Natural killer cell (primary cell): ENCODE results near the gene CCDC187. TPM values are rescaled to one million over a fixed set of nuclear protein-coding genes. Genes with fewer than 3 reads are reported as not detected.

ENCODE experiments used
- ATAC-seq, 3 donors: fragments of 150-1000 bp in 2 of 3; fragments of 200-7000 bp in 1 of 3; cut with Tn5 transposase; 1 replicate in 1 of 3; 2 replicates in 2 of 3; pipeline ENCODE4 v1.10.0; 2021; ENCODE audit warnings: mild to moderate bottlenecking in 2 of 3, moderate library complexity in 2 of 3
- DNase-seq, 2 donors: peaks; one replicate each; pipeline versions ENCODE4 v3.0.0 to v3.0.0-alpha.2; 2013 to 2021; ENCODE audit warnings: mixed read lengths in 1 of 2
- H3K27ac ChIP-seq: one replicate; pipeline ENCODE4 v1.5.1; 2013; ENCODE audit warnings: mild to moderate bottlenecking, low read length
- H3K27me3 ChIP-seq: one replicate; pipeline ENCODE4 v1.6.1; 2013; ENCODE audit warnings: low read length; ENCODE audit not compliant: control insufficient read depth, insufficient read depth
- H3K36me3 ChIP-seq: one replicate; pipeline ENCODE4 v1.6.1; 2013; ENCODE audit warnings: low read length; ENCODE audit not compliant: control insufficient read depth, insufficient read depth
- H3K4me1 ChIP-seq: one replicate; pipeline ENCODE4 v1.6.1; 2013; ENCODE audit warnings: low read length; ENCODE audit not compliant: control insufficient read depth, insufficient read depth
- H3K4me3 ChIP-seq: one replicate; pipeline ENCODE4 v1.5.1; 2013; ENCODE audit warnings: low read length
- H3K9me3 ChIP-seq: one replicate; pipeline ENCODE4 v1.6.1; 2013; ENCODE audit warnings: low read length; ENCODE audit not compliant: control insufficient read depth, insufficient read depth
- H3K27ac Mint-ChIP-seq, 2 donors: one replicate each; pipeline ENCODE4 v1.8.0; 2022; ENCODE audit warnings: mild to moderate bottlenecking in 2 of 2, mixed read lengths in 2 of 2, moderate library complexity in 1 of 2
- H3K27me3 Mint-ChIP-seq, 2 donors: one replicate each; pipeline ENCODE4 v1.8.0; 2022; ENCODE audit warnings: low read depth in 2 of 2, mixed read lengths in 2 of 2
- H3K36me3 Mint-ChIP-seq: one replicate; pipeline ENCODE4 v1.8.0; 2022; ENCODE audit warnings: mixed read lengths
- H3K4me1 Mint-ChIP-seq, 2 donors: one replicate each; pipeline ENCODE4 v1.8.0; 2022; ENCODE audit warnings: mixed read lengths in 2 of 2
- H3K4me3 Mint-ChIP-seq: one replicate; pipeline ENCODE4 v1.8.0; 2022; ENCODE audit warnings: mild to moderate bottlenecking, moderate library complexity, mixed read lengths
- H3K9me3 Mint-ChIP-seq, 2 donors: one replicate each; pipeline ENCODE4 v1.8.0; 2022; ENCODE audit warnings: mixed read lengths in 2 of 2
- WGBS: methylation state at CpG from one replicate; pipeline ENCODE4 v1.1.7; 2013; ENCODE audit warnings: missing lambda C conversion rate; ENCODE audit not compliant: insufficient coverage; 5-methylcytosine and 5-hydroxymethylcytosine counted together
- intact Hi-C: fragments of 100-400 bp; cut with micrococcal nuclease; formaldehyde crosslinking; loops from one replicate; pipeline ENCODE4 v1.14.2; 2022
- total RNA-seq, 4 donors: library from RNA; stranded (reverse); fragments of 120-200 nt in 1 of 4; gene quantifications; one replicate each; pipeline versions ENCODE4 v1.2.3 to v1.2.4, GENCODE V29; 2013 to 2022
- TF ChIP-seq, protein P1 (sequence below): fragments of 200-600 bp; IDR thresholded peaks from one replicate; pipeline ENCODE4 v1.8.0; 2022; ENCODE audit warnings: antibody characterized with exemption

Gene CCDC187
- total RNA-seq, 3 donors from 2014 or later (not counting 1 experiment from before 2014, with no cell fraction given), result 0.18 TPM; not detected in 2

DNA sequence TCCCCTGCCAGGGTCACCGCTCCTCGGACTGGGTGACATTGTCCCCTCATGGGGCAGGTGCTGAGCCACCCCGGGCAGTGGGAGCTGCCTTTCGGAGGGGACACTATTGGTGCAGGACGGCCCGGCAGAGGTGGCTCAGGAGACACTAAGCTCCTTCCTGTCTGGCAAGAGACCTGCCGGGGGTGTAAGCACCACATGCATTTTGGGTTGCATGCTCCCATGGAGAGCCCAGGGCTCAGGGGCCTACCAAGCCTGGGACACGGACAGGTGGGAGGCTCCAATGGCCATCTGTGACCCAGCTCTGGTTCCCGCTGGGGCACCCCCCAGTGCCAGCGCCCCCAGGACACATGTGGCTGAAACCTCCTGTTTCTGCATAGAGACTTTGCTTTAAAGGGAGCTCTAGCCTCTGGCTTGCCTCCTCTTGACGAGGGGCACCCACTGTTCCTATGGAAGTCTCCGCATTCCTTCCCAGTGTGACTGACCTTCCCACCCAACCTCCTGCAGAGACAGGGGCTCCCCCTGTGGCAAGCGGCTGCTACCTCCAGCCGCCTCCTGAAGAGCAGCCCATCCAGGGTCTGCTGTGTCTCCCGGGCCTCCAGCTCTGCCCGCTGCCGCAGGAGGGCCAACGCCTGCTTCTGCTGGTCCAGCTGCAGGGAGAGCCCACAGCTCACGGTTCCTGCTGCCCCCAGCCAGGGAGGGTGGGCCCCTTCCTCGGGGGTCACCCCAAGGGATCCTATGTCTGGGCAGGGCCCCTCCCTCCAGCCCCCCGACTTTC is 28.1 kb downstream of the CCDC187 start:
- WGBS, result 71% methylated on average over 21 of the region's 21 CpGs
- Mint-ChIP-seq H3K4me1 (no peaks in the 10 kb centered on the region), H3K27ac (no peak overlapping the region), H3K4me3 (no peak overlapping the region), H3K36me3 (no peaks in the 10 kb centered on the region), H3K9me3 (no peaks in the 10 kb centered on the region), H3K27me3 (peaks cover 0 to 9% of the 10 kb centered on the region in 2 donors)
- Histone ChIP-seq H3K27me3 (no peaks in the 10 kb centered on the region), H3K36me3 (no peaks in the 10 kb centered on the region), H3K27ac (no peak overlapping the region), H3K4me1 (no peaks in the 10 kb centered on the region), H3K4me3 (no peak overlapping the region), H3K9me3 (no peaks in the 10 kb centered on the region)
- no peak for ATAC-seq
- DNase-seq, result no peak
- intact Hi-C loops, result no loop called here
- TF ChIP-seq, protein P1, sequence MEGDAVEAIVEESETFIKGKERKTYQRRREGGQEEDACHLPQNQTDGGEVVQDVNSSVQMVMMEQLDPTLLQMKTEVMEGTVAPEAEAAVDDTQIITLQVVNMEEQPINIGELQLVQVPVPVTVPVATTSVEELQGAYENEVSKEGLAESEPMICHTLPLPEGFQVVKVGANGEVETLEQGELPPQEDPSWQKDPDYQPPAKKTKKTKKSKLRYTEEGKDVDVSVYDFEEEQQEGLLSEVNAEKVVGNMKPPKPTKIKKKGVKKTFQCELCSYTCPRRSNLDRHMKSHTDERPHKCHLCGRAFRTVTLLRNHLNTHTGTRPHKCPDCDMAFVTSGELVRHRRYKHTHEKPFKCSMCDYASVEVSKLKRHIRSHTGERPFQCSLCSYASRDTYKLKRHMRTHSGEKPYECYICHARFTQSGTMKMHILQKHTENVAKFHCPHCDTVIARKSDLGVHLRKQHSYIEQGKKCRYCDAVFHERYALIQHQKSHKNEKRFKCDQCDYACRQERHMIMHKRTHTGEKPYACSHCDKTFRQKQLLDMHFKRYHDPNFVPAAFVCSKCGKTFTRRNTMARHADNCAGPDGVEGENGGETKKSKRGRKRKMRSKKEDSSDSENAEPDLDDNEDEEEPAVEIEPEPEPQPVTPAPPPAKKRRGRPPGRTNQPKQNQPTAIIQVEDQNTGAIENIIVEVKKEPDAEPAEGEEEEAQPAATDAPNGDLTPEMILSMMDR, result no peak

DNA sequence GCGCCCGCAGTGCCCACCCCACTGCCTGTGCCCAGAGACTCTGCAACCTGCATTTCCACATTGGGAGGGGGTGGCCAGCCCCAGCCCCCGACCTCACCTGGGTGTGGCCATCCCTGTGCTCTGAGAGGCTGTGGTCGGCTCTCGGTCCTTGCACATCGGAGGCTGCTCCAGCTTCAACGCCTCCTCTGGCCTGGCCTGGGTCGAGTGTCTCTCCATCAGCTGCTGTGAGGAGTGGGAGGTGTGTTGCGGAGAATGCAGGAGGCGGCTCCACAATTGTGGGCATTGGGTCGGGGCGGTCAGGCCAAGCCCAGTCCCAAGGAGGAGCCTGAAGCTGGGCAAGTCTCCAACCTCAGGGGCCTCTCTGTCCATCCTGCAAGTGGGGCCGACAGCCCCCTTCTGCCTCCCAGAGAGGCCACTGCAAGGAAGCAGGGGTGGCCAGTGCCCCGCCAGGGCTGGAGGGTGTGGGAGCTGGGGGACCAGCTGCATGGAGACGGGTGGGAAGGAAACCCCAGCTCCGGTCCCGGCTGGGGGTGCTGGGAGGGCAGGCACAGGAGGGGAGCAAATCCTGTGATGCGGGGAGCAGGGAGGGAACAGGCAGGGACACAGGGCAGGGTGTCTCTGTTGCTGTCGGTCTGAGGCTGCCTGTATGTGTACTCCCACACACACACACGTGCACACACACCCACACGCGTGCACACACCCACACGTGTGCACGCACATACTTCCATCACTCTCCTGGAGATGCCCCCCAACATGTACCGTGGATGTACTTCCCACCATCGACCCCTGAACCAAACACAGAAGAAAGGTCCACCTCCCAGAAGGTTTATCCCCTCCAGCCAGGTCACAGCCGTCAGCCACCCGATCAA is 28.9 kb downstream of the CCDC187 start:
- Mint-ChIP-seq H3K9me3 (no peaks in the 10 kb centered on the region), H3K4me1 (no peaks in the 10 kb centered on the region), H3K36me3 (no peaks in the 10 kb centered on the region), H3K27ac (no peak overlapping the region), H3K4me3 (no peak overlapping the region), H3K27me3 (peaks cover 0 to 8% of the 10 kb centered on the region in 2 donors)
- no peak for ATAC-seq
- DNase-seq, result no peak
- no peak overlapping the region for H3K4me3 ChIP-seq
- TF ChIP-seq, protein P1, result no peak
- H3K4me1 ChIP-seq, result no peaks in the 10 kb centered on the region
- intact Hi-C loops, result no loop called here
- whole genome bisulfite sequencing, result 83% methylated on average over 28 of the region's 28 CpGs
- H3K36me3 ChIP-seq, result no peaks in the 10 kb centered on the region
- H3K27ac ChIP-seq, result no peak overlapping the region
- no peaks in the 10 kb centered on the region for H3K9me3 ChIP-seq
- H3K27me3 ChIP-seq, result no peaks in the 10 kb centered on the region

DNA sequence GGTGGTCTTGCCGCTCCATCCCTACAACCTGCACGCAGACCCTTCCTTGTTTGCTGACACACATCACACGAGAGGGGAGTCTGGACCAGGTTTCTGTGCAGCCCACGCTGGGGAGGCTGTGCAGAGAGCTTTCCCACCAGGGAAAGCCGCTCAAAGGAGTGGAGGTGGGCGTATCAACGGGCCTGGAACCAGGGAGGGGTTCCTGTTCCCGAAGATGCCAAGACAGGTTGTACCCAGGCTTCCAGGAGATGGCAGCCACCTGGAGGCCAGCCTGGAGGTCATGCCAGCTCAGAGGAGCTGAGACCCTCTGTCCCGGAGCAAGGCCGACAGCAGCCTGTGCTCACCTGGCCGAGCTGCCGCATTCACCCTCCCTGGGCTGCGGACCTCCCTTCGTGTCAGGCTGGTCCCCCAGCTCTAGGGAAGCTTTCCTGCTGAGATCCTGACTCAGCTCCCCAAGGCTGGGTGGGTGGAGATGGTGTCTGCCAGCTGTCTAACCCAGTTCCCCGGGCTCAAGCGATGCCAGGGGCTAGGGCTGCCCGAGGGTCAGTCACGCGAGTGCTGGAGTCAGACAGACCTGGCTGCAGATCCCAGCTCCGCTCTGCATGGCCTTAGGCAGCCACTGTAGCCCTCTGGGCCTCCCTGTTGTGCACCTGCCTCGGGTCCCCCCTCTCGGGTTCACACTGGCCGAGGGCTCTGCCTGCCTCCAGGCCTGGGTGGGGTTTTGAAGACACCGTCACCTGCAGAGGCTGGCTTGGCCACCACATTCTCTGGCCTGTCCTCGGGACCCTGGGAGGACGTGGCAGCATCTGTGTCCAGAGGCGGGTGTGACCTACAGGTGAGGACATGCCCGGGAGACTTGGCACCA is 29.7 kb downstream of the CCDC187 start:
- no peak overlapping the region for H3K4me3 Mint-ChIP-seq
- WGBS, result 89% methylated on average over 28 of the region's 28 CpGs

More for the DNA sequence above, 29.7 kb downstream of the CCDC187 start:
- intact Hi-C loops, result no loop called here
- Mint-ChIP-seq H3K36me3 (no peaks in the 10 kb centered on the region), H3K27me3 (peaks cover 0 to 6% of the 10 kb centered on the region in 2 donors), H3K9me3 (no peaks in the 10 kb centered on the region), H3K27ac (no peak overlapping the region), H3K4me1 (no peaks in the 10 kb centered on the region)
- Histone ChIP-seq H3K4me3 (no peak overlapping the region), H3K27ac (no peak overlapping the region), H3K27me3 (no peaks in the 10 kb centered on the region), H3K9me3 (no peaks in the 10 kb centered on the region), H3K4me1 (no peaks in the 10 kb centered on the region), H3K36me3 (no peaks in the 10 kb centered on the region)
- ATAC-seq (no peak), DNase-seq (no peak)
- TF ChIP-seq, protein P1, result no peak
